OCI-LY1 (cell line): ENCODE measurements around the gene RNF115.

Source experiments
- EZH2 ChIP-seq: fragments of 200-600 bp; sonication (generic), shearing (Covaris generic); IDR thresholded peaks from 2 replicates; pipeline ENCODE4 v1.8.0; 2017; ENCODE audit warnings: borderline replicate concordance, mixed run types, mild to moderate bottlenecking, antibody characterized with exemption, low read length, moderate library complexity, mixed read lengths
- TF ChIP-seq, protein P1 (sequence below): fragments of 200-600 bp; sonication (generic), shearing (Covaris generic); IDR thresholded peaks from 2 replicates; pipeline ENCODE4 v1.5.1; 2017; ENCODE audit warnings: mild to moderate bottlenecking, antibody characterized with exemption, low read length, moderate library complexity, mixed read lengths

DNA sequence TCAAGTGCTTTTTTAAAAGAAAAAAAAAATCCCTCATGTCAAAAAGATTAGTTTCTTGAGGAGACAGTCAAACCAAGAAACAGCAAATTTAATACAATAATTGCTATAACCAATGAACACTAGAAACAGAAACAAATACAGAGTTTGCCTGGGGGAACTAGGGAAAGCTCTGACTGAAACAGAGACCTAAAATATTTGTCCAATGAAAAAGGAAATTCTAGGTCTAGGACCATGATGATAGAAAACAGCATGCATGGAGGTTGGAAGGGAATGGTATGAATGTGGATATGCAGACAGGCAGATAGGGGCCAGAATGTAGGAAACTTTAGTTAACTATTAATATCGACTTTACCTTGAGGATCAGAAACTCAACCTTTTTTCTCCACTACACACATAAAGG lies 31.4 kb downstream of the RNF115 start:
- TF ChIP-seq, protein P1, sequence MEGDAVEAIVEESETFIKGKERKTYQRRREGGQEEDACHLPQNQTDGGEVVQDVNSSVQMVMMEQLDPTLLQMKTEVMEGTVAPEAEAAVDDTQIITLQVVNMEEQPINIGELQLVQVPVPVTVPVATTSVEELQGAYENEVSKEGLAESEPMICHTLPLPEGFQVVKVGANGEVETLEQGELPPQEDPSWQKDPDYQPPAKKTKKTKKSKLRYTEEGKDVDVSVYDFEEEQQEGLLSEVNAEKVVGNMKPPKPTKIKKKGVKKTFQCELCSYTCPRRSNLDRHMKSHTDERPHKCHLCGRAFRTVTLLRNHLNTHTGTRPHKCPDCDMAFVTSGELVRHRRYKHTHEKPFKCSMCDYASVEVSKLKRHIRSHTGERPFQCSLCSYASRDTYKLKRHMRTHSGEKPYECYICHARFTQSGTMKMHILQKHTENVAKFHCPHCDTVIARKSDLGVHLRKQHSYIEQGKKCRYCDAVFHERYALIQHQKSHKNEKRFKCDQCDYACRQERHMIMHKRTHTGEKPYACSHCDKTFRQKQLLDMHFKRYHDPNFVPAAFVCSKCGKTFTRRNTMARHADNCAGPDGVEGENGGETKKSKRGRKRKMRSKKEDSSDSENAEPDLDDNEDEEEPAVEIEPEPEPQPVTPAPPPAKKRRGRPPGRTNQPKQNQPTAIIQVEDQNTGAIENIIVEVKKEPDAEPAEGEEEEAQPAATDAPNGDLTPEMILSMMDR: no peak
- TF ChIP-seq EZH2: no peak
